Liver (tissue), 9 donors: ENCODE data around the gene KIRREL3. TPM values are rescaled to one million over a fixed set of nuclear protein-coding genes. Genes with fewer than 3 reads are reported as not detected.

Experiments used
- DNase-seq: peaks from one replicate; pipeline ENCODE4 v3.0.0-alpha.2; 2017; ENCODE audit warnings: low spot score
- H3K27ac ChIP-seq, 2 donors: one replicate each; pipeline ENCODE4 v1.7.0; 2013; ENCODE audit warnings: inconsistent platforms in 2 of 2, low read length in 2 of 2, control low read depth in 1 of 2, low read depth in 1 of 2, mild to moderate bottlenecking in 1 of 2
- H3K27me3 ChIP-seq, 4 donors: one replicate each; pipeline versions ENCODE4 v1.6.1 to v1.7.0; 2013; ENCODE audit warnings: low read length in 3 of 4, inconsistent platforms in 1 of 4, mild to moderate bottlenecking in 1 of 4, moderate library complexity in 1 of 4; ENCODE audit not compliant: control insufficient read depth in 4 of 4, insufficient read depth in 4 of 4
- H3K36me3 ChIP-seq, 4 donors: one replicate each; pipeline versions ENCODE4 v1.6.1 to v1.7.0; 2013; ENCODE audit warnings: low read length in 3 of 4, mild to moderate bottlenecking in 3 of 4, low read depth in 1 of 4, moderate library complexity in 1 of 4; ENCODE audit not compliant: control insufficient read depth in 4 of 4, insufficient read depth in 3 of 4
- H3K4me1 ChIP-seq, 4 donors: one replicate each; pipeline versions ENCODE4 v1.6.1 to v1.7.0; 2013; ENCODE audit warnings: low read length in 3 of 4, mild to moderate bottlenecking in 3 of 4, moderate library complexity in 1 of 4; ENCODE audit not compliant: control insufficient read depth in 4 of 4, insufficient read depth in 4 of 4
- H3K4me3 ChIP-seq, 3 donors: one replicate each; pipeline versions ENCODE4 v1.6.1 to v1.7.0; 2013; ENCODE audit warnings: low read length in 3 of 3, control low read depth in 1 of 3, low read depth in 1 of 3, mild to moderate bottlenecking in 1 of 3
- H3K9ac ChIP-seq, 2 donors: one replicate each; pipeline ENCODE4 v1.7.0; 2013; ENCODE audit warnings: low read length in 2 of 2, mild to moderate bottlenecking in 2 of 2, moderate library complexity in 2 of 2, control low read depth in 1 of 2, low read depth in 1 of 2
- H3K9me3 ChIP-seq, 4 donors: one replicate each; pipeline versions ENCODE4 v1.6.1 to v1.7.0; 2013; ENCODE audit warnings: low read length in 3 of 4; ENCODE audit not compliant: control insufficient read depth in 4 of 4
- ATF3 ChIP-seq: IDR thresholded peaks from 2 replicates; pipeline ENCODE4 v1.6.1; 2016; ENCODE audit warnings: antibody characterized with exemption
- CTCF ChIP-seq: fragments of 150-350 bp; IDR thresholded peaks from 2 replicates; pipeline ENCODE4 v1.5.1; 2017; ENCODE audit warnings: improper control_type of control experiment, low read depth, low read length; ENCODE audit not compliant: missing input control
- EGR1 ChIP-seq, 2 donors: IDR thresholded peaks; 2 replicates each; pipeline ENCODE4 v1.6.1; 2016 to 2018; ENCODE audit warnings: antibody characterized with exemption in 2 of 2, low read depth in 2 of 2
- FOXA2 ChIP-seq: IDR thresholded peaks from 2 replicates; pipeline ENCODE4 v1.6.1; 2016; ENCODE audit warnings: antibody characterized with exemption
- GABPA ChIP-seq, 2 donors: IDR thresholded peaks in 1 of 2; conservative IDR thresholded peaks in 1 of 2; 2 replicates each; pipeline ENCODE4 v1.6.1; 2016; ENCODE audit warnings: antibody characterized with exemption in 2 of 2, mild to moderate bottlenecking in 1 of 2, moderate library complexity in 1 of 2
- HNF4A ChIP-seq, 2 donors: conservative IDR thresholded peaks; 2 replicates each; pipeline ENCODE4 v1.6.1; 2016; ENCODE audit warnings: antibody characterized with exemption in 2 of 2, mild to moderate bottlenecking in 2 of 2
- HNF4G ChIP-seq: IDR thresholded peaks from 2 replicates; pipeline ENCODE4 v1.6.1; 2016; ENCODE audit warnings: antibody characterized with exemption
- JUND ChIP-seq, 2 donors: IDR thresholded peaks; 2 replicates each; pipeline ENCODE4 v1.6.1; 2016; ENCODE audit warnings: antibody characterized with exemption in 2 of 2
- MAX ChIP-seq: IDR thresholded peaks from 2 replicates; pipeline ENCODE4 v1.6.1; 2016; ENCODE audit warnings: antibody characterized with exemption
- NR2F2 ChIP-seq: IDR thresholded peaks from 2 replicates; pipeline ENCODE4 v1.6.1; 2016; ENCODE audit warnings: antibody characterized with exemption
- RAD21 ChIP-seq, 2 donors: IDR thresholded peaks; 2 replicates each; pipeline ENCODE4 v1.6.1; 2016; ENCODE audit warnings: antibody characterized with exemption in 2 of 2, mild to moderate bottlenecking in 2 of 2
- REST ChIP-seq: IDR thresholded peaks from 2 replicates; pipeline ENCODE4 v1.6.1; 2016; ENCODE audit warnings: antibody characterized with exemption, mild to moderate bottlenecking
- SP1 ChIP-seq: IDR thresholded peaks from 2 replicates; pipeline ENCODE4 v1.6.1; 2018; ENCODE audit warnings: antibody characterized with exemption, mild to moderate bottlenecking
- TAF1 ChIP-seq: conservative IDR thresholded peaks from 2 replicates; pipeline ENCODE4 v1.6.1; 2016; ENCODE audit warnings: antibody characterized with exemption, mild to moderate bottlenecking
- YY1 ChIP-seq: IDR thresholded peaks from 2 replicates; pipeline ENCODE4 v1.6.1; 2016; ENCODE audit warnings: antibody characterized with exemption, mild to moderate bottlenecking
- ZBTB33 ChIP-seq: IDR thresholded peaks from 2 replicates; pipeline ENCODE4 v1.6.1; 2016; ENCODE audit warnings: antibody characterized with exemption
- WGBS: extraction: QIAGEN DNeasy Blood & Tissue Kit; methylation state at CpG from one replicate; pipeline ENCODE4 v1.1.7; 2013; 5-methylcytosine and 5-hydroxymethylcytosine counted together
- polyA plus RNA-seq, 2 donors: library from polyadenylated mRNA; stranded (reverse) in 1 of 2; unstranded in 1 of 2; fragments of 200-250 nt in 1 of 2; fragments of >200 nt in 1 of 2; fragmentation: Nextera tagmentation in 1 of 2; extraction: Ambion mirVana in 1 of 2; gene quantifications; one replicate each; pipeline versions ENCODE4 v1.2.1 to v1.2.3, GENCODE V29; 2013 to 2015
- total RNA-seq, 2 donors: library from RNA; depleted of rRNA; stranded (reverse); fragments of >200 nt; gene quantifications; one replicate each; pipeline ENCODE4 v1.2.3, GENCODE V29; 2014
- donor health status: healthy.
- donor health status: healthy.
- donor health status: healthy.
- donor health status: healthy.
- donor health status: healthy.

The KIRREL3 gene
- total and polyA plus RNA-seq, 4 donors: 0.03 to 0.29 (median 0.08) TPM; not detected in 1

- Histone ChIP-seq H3K4me1 (no peaks in the 10 kb centered on the region), H3K27ac (no peak overlapping the region), H3K4me3 (no peak overlapping the region), H3K9ac (no peak overlapping the region), H3K27me3 (peaks cover 0 to 4% (median 0%) of the 10 kb centered on the region in 4 donors), H3K9me3 (peaks cover 0 to 6% (median 0%) of the 10 kb centered on the region in 4 donors), H3K36me3 (no peaks in the 10 kb centered on the region)
- WGBS: 76% methylated on average over 10 of the region's 10 CpGs
- no peak for DNase-seq
- TF ChIP-seq MAX (no peak), NR2F2 (no peak), TAF1 (no peak), RAD21 (IDR thresholded peaks at IDR 0.05) (no peak), EGR1 (IDR thresholded peaks at IDR 0.05; ENCODE audit: low read depth in 2 of 2) (no peak), ZBTB33 (no peak), HNF4A (conservative IDR thresholded peaks at IDR 0.05) (no peak), JUND (IDR thresholded peaks at IDR 0.05) (no peak), YY1 (no peak), SP1 (no peak), REST (no peak), ATF3 (no peak), HNF4G (no peak), CTCF (no peak), FOXA2 (no peak), GABPA (IDR thresholded peaks at IDR 0.05 in 1 of 2, conservative IDR thresholded peaks at IDR 0.05 in 1 of 2) (no peak)
Observed at GRCh38 chr11:126929179-126930061, 71.2 kb downstream of the KIRREL3 start.
